GM18861 (cell line): Measurements from ENCODE around the gene AKR1A1.

Experiments
- ATAC-seq: cut with Tn5 transposase; IDR thresholded peaks from one replicate; pipeline ENCODE4 v1.9.1; 2021; ENCODE audit not compliant: unreplicated experiment

Gene AKR1A1

GRCh38 chr1:45615885-45616284 is 65.3 kb downstream of the AKR1A1 start:
- no peak for ATAC-seq

- no peak for ATAC-seq
These were observed 67.0 kb downstream of the AKR1A1 start for GRCh38 chr1:45617618-45618017.

GRCh38 chr1:45619149-45619921 is 68.7 kb downstream of the AKR1A1 start:
- ATAC-seq, result no peak
